Measurements from ENCODE around the gene COG1. TPM values are rescaled to one million over a fixed set of nuclear protein-coding genes. Genes with fewer than 3 reads are reported as not detected.

COG1 gene
- total and polyA plus RNA-seq, 9 of the 15 experiments (the other 6 are each of a cell fraction or from before 2014, with no cell fraction given): 9.5 to 26.8 (median 12.9) TPM

GRCh38 chr17:73240561-73240960 is 47.7 kb downstream of the COG1 start:
- H3K27ac ChIP-seq (ENCODE audit: extremely low read depth, low read depth, low read length): no peak overlapping the region
- intact Hi-C loops (cut with micrococcal nuclease): no loop called here
- ATAC-seq (peak; percentile 34; the same call in 1 of the 3 replicates), FAIRE-seq (no peak), DNase-seq (ENCODE audit: extremely low read depth in 1 of 4, low spot score in 3 of 4) (no peak)
- no peaks in the 10 kb centered on the region for H3K27me3 ChIP-seq (ENCODE audit: control insufficient read depth in 2 of 2, insufficient read depth in 2 of 2, low read length in 2 of 2)
- POLR2A ChIA-PET: interaction anchor here (0.5 kb wide), 2 partner anchors 118 to 283 kb away, joined by 3 to 4 read pairs; no protein-coding TSS in a partner anchor
- H3K36me3 ChIP-seq (ENCODE audit: control insufficient read depth, insufficient read depth, low read length): peaks cover 72% of the 10 kb centered on the region
- WGBS (ENCODE audit: insufficient coverage, low coverage, missing lambda C conversion rate): 33% methylated on average over 2 of the region's 2 CpGs
- in situ Hi-C loops (cut with MboI): no loop called here
- peaks cover 27% of the 10 kb centered on the region; the same call in 2 of the 3 replicates for H3K79me2 ChIP-seq (ENCODE audit: control insufficient read depth, insufficient read depth, low read length)
- no peak overlapping the region for H3K4me2 ChIP-seq (ENCODE audit: insufficient read depth, low read length)
- peaks cover 3 to 6% of the 10 kb centered on the region in 2 experiments; a peak in 3 of 5 replicates for H3K4me1 ChIP-seq (replicated peaks in 1 of 2; ENCODE audit: control insufficient read depth in 2 of 2, insufficient read depth in 2 of 2, low read length in 2 of 2)
- TF ChIP-seq RAD51 (IDR thresholded peaks at IDR 0.05; ENCODE audit: borderline replicate concordance, low read depth): 0 out of 2 replicates have a peak, but pooled peaks have one; percentile 27
- TF ChIP-seq SOX6 (IDR thresholded peaks at IDR 0.05): no peak
- TF ChIP-seq ETS2 (tag; IDR thresholded peaks at IDR 0.05; ENCODE audit: borderline replicate concordance, poor library complexity, severe bottlenecking): no peak
- no peak for TF ChIP-seq CBX5 (IDR thresholded peaks at IDR 0.05; ENCODE audit: borderline replicate concordance, low read depth)
- no peaks in the 10 kb centered on the region for H3K9me3 ChIP-seq (replicated peaks; ENCODE audit: control insufficient read depth, insufficient read depth, low read depth, low read length)
- H2AFZ ChIP-seq (ENCODE audit: low read depth, low read length): no peak overlapping the region
- H4K20me1 ChIP-seq (replicated peaks; ENCODE audit: control insufficient read depth, insufficient read depth, low read length): peaks cover 5% of the 10 kb centered on the region; the same call in 1 of the 2 replicates
- H3K9me1 ChIP-seq (ENCODE audit: control insufficient read depth, insufficient read depth, low read length): no peaks in the 10 kb centered on the region
- no peak overlapping the region for H3K9ac ChIP-seq (ENCODE audit: insufficient read depth in 1 of 2, low read depth in 2 of 2, low read length in 2 of 2)
- CTCF ChIA-PET (ENCODE audit: low intra/inter-chr PET ratio): no interaction called here
- no peak overlapping the region for H3K4me3 ChIP-seq
- BruUV-seq (replicated peaks): no TSS peak

- ChIA-PET POLR2A (interaction anchor here (0.9 to 1.3 kb wide), 3 partner anchors 11 to 126 kb away, joined by 3 to 4 read pairs (median 3); partner anchors contain the start of gene CPSF4L), CTCF (ENCODE audit: low intra/inter-chr PET ratio) (interaction anchor here (0.7 to 1.9 kb wide), 4 partner anchors 38 to 690 kb away, joined by 3 to 9 read pairs (median 4); no protein-coding TSS in a partner anchor)
- in situ Hi-C loops (cut with MboI): no loop called here
- Histone ChIP-seq H3K27ac (ENCODE audit: extremely low read depth, low read depth, low read length) (no peak overlapping the region), H3K4me2 (ENCODE audit: insufficient read depth, low read length) (no peak overlapping the region), H3K36me3 (ENCODE audit: control insufficient read depth, insufficient read depth, low read length) (peaks cover 35% of the 10 kb centered on the region; the same call in 2 of the 3 replicates), H3K79me2 (ENCODE audit: control insufficient read depth, insufficient read depth, low read length) (no peaks in the 10 kb centered on the region), H2AFZ (ENCODE audit: low read depth, low read length) (no peak overlapping the region), H3K4me1 (replicated peaks in 1 of 2; ENCODE audit: control insufficient read depth in 2 of 2, insufficient read depth in 2 of 2, low read length in 2 of 2) (no peaks in the 10 kb centered on the region), H3K9ac (ENCODE audit: insufficient read depth in 1 of 2, low read depth in 2 of 2, low read length in 2 of 2) (no peak overlapping the region), H3K9me1 (ENCODE audit: control insufficient read depth, insufficient read depth, low read length) (no peaks in the 10 kb centered on the region), H3K4me3 (no peak overlapping the region), H4K20me1 (replicated peaks; ENCODE audit: control insufficient read depth, insufficient read depth, low read length) (0 out of 2 replicates have a peak, but pooled peaks cover 3% of the 10 kb centered on the region), H3K9me3 (replicated peaks; ENCODE audit: control insufficient read depth, insufficient read depth, low read depth, low read length) (no peaks in the 10 kb centered on the region), H3K27me3 (ENCODE audit: control insufficient read depth in 2 of 2, insufficient read depth in 2 of 2, low read length in 2 of 2) (peaks cover 4 to 9% of the 10 kb centered on the region in 2 experiments; a peak in 3 of 5 replicates)
- intact Hi-C loops (cut with micrococcal nuclease): no loop called here
- no peak for FAIRE-seq
- no TSS peak for BruUV-seq (replicated peaks)
- 81% methylated on average over 2 of the region's 2 CpGs for WGBS (ENCODE audit: insufficient coverage, low coverage, missing lambda C conversion rate)
- no peak for ATAC-seq
- DNase-seq (ENCODE audit: extremely low read depth in 1 of 4, low spot score in 3 of 4): no peak
- no peak for TF ChIP-seq CREB5 (CRISPR knock-in tag; IDR thresholded peaks at IDR 0.05)
- peak in 2 of 3 experiments; percentile 18 to 47; a peak in 2 of 6 replicates for TF ChIP-seq CTCF (IDR thresholded peaks at IDR 0.05 in 2 of 3, conservative IDR thresholded peaks at IDR 0.05 in 1 of 3; ENCODE audit: insufficient read depth in 2 of 3, low read depth in 1 of 3, low read length in 3 of 3)
- TF ChIP-seq PATZ1 (CRISPR knock-in tag; IDR thresholded peaks at IDR 0.05; ENCODE audit: borderline replicate concordance): no peak
Measured at GRCh38 chr17:73247726-73248125, 54.9 kb downstream of the COG1 start.

Measured in K562 (cell line).